ENCODE results near the gene KHK. TPM values are rescaled to one million over a fixed set of nuclear protein-coding genes. Genes with fewer than 3 reads are reported as not detected.

Gene KHK
- total and polyA plus RNA-seq, 9 of the 15 experiments (the other 6 are each of a cell fraction or from before 2014, with no cell fraction given) = 1.5 to 10.7 (median 5.2) TPM

DNA sequence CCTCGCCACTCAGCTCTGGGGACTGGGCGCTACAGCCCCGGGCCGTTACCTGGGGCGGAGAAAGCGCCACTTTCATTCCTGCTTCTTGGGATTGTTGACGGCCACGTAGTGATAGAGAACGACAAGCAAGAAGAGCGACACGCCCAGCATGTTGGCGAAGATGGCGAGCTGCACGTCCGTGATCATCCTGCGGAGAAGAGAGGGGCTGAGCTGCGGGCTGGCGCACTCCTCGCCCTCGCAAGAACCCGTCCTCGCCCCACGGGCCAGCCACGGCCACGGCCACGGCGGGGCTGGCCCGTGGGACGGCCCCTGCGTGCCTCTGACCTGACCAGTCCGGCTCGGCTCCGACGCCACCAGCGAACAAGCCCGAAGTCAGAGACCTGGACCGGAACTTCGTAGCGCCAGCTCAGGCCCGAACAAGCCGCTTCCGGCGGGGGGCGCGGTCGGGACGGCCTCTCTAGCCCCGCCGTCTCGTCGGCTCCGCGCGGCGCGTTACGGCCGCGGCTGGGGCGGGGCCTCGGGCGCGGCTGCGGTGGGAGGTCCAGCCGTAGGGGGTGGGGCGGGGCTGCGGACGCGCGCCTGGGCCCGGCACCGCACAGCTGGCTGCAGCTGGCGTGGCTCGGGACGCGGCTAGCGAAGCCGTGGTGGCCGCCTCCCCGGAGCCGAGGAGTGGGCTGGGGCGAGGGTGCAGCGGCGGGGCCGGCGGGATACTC is 15.1 kb upstream of the KHK start, which contains the start of gene OST4 (continued):
- TF ChIP-seq, protein P1, sequence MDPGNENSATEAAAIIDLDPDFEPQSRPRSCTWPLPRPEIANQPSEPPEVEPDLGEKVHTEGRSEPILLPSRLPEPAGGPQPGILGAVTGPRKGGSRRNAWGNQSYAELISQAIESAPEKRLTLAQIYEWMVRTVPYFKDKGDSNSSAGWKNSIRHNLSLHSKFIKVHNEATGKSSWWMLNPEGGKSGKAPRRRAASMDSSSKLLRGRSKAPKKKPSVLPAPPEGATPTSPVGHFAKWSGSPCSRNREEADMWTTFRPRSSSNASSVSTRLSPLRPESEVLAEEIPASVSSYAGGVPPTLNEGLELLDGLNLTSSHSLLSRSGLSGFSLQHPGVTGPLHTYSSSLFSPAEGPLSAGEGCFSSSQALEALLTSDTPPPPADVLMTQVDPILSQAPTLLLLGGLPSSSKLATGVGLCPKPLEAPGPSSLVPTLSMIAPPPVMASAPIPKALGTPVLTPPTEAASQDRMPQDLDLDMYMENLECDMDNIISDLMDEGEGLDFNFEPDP (CRISPR knock-in tag; IDR thresholded peaks at IDR 0.05) = no peak
- TF ChIP-seq PYGO2 (tag; IDR thresholded peaks at IDR 0.05) (no peak), MYC (IDR thresholded peaks at IDR 0.05; ENCODE audit: low read depth, low read length) (peak; percentile 60), MYC (CRISPR knock-in tag; IDR thresholded peaks at IDR 0.05; ENCODE audit: borderline replicate concordance, low read depth) (no peak), ZNF121 (CRISPR knock-in tag; conservative IDR thresholded peaks at IDR 0.05) (no peak), CCNT2 (IDR thresholded peaks at IDR 0.05; ENCODE audit: borderline replicate concordance, extremely low read depth, insufficient read length, low read depth, low read length) (no peak), KLF16 (IDR thresholded peaks at IDR 0.05) (no peak), CREBBP (IDR thresholded peaks at IDR 0.05; ENCODE audit: low read depth, low read length) (no peak), PML (IDR thresholded peaks at IDR 0.05; ENCODE audit: low read length) (peak; percentile 61; the same call in 1 of the 2 replicates), RBM34 (IDR thresholded peaks at IDR 0.05; ENCODE audit: borderline replicate concordance, insufficient read depth, low read length) (no peak), ZNF174 (CRISPR knock-in tag; IDR thresholded peaks at IDR 0.05) (no peak), MTF1 (CRISPR knock-in tag; IDR thresholded peaks at IDR 0.05; ENCODE audit: borderline replicate concordance) (no peak), MEF2A (IDR thresholded peaks at IDR 0.05; ENCODE audit: control insufficient read depth, low read depth, low read length) (no peak), ZNF444 (CRISPR knock-in tag; IDR thresholded peaks at IDR 0.05) (no peak), RAD21 (CRISPR knock-in tag; conservative IDR thresholded peaks at IDR 0.05 in 1 of 2, IDR thresholded peaks at IDR 0.05 in 1 of 2) (no peak), CBFA2T2 (conservative IDR thresholded peaks at IDR 0.05) (no peak)
- TF ChIP-seq, protein P2, sequence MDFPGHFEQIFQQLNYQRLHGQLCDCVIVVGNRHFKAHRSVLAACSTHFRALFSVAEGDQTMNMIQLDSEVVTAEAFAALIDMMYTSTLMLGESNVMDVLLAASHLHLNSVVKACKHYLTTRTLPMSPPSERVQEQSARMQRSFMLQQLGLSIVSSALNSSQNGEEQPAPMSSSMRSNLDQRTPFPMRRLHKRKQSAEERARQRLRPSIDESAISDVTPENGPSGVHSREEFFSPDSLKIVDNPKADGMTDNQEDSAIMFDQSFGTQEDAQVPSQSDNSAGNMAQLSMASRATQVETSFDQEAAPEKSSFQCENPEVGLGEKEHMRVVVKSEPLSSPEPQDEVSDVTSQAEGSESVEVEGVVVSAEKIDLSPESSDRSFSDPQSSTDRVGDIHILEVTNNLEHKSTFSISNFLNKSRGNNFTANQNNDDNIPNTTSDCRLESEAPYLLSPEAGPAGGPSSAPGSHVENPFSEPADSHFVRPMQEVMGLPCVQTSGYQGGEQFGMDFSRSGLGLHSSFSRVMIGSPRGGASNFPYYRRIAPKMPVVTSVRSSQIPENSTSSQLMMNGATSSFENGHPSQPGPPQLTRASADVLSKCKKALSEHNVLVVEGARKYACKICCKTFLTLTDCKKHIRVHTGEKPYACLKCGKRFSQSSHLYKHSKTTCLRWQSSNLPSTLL (IDR thresholded peaks at IDR 0.05) = no peak
- TF ChIP-seq, protein P3, sequence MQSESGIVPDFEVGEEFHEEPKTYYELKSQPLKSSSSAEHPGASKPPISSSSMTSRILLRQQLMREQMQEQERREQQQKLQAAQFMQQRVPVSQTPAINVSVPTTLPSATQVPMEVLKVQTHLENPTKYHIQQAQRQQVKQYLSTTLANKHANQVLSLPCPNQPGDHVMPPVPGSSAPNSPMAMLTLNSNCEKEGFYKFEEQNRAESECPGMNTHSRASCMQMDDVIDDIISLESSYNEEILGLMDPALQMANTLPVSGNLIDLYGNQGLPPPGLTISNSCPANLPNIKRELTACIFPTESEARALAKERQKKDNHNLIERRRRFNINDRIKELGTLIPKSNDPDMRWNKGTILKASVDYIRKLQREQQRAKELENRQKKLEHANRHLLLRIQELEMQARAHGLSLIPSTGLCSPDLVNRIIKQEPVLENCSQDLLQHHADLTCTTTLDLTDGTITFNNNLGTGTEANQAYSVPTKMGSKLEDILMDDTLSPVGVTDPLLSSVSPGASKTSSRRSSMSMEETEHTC (IDR thresholded peaks at IDR 0.05) = no peak
- TF ChIP-seq, protein P4, sequence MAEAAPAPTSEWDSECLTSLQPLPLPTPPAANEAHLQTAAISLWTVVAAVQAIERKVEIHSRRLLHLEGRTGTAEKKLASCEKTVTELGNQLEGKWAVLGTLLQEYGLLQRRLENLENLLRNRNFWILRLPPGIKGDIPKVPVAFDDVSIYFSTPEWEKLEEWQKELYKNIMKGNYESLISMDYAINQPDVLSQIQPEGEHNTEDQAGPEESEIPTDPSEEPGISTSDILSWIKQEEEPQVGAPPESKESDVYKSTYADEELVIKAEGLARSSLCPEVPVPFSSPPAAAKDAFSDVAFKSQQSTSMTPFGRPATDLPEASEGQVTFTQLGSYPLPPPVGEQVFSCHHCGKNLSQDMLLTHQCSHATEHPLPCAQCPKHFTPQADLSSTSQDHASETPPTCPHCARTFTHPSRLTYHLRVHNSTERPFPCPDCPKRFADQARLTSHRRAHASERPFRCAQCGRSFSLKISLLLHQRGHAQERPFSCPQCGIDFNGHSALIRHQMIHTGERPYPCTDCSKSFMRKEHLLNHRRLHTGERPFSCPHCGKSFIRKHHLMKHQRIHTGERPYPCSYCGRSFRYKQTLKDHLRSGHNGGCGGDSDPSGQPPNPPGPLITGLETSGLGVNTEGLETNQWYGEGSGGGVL (CRISPR knock-in tag; IDR thresholded peaks at IDR 0.05) = no peak
- TF ChIP-seq, protein P5, sequence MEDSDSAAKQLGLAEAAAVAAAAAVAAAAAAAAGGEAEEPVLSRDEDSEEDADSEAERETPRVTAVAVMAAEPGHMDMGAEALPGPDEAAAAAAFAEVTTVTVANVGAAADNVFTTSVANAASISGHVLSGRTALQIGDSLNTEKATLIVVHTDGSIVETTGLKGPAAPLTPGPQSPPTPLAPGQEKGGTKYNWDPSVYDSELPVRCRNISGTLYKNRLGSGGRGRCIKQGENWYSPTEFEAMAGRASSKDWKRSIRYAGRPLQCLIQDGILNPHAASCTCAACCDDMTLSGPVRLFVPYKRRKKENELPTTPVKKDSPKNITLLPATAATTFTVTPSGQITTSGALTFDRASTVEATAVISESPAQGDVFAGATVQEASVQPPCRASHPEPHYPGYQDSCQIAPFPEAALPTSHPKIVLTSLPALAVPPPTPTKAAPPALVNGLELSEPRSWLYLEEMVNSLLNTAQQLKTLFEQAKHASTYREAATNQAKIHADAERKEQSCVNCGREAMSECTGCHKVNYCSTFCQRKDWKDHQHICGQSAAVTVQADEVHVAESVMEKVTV (CRISPR knock-in tag; IDR thresholded peaks at IDR 0.05) = peak; percentile 54
